Endothelial cell of umbilical vein (primary cell): Measurements from ENCODE around the gene FLT3LG. TPM values are rescaled to one million over a fixed set of nuclear protein-coding genes. Genes with fewer than 3 reads are reported as not detected.
A peak's percentile ranks its signal among the peaks of the same experiment; 100 is the strongest.

ENCODE experiments used
- BruUV-seq: library from RNA; stranded (reverse); fragments of 400-500 nt; replicated peaks from 2 replicates; lab custom pipeline; 2021; lab: Mats Ljungman, UMichigan
- CTCF ChIA-PET: fragments of 300-600, 350-600 bp; sonication (Branson Sonifier 250); formaldehyde crosslinking; loops from one replicate; lab custom pipeline; 2021; ENCODE audit warnings: antibody characterized with exemption, inconsistent platforms; lab: Charles Lee
- POLR2A ChIA-PET: fragments of 300-600, 350-600 bp; sonication (Branson Sonifier 250); formaldehyde crosslinking; loops from one replicate; lab custom pipeline; 2021; ENCODE audit warnings: antibody characterized with exemption, inconsistent platforms; lab: Charles Lee
- DNase-seq: peaks from one replicate; pipeline ENCODE4 v3.0.0-alpha.2; 2011; ENCODE audit warnings: low read depth, low spot score
- FAIRE-seq: peaks from 2 replicates; lab custom pipeline; 2011; peaks lifted over from hg19 to GRCh38; lab: Jason Lieb, UNC
- H2AFZ ChIP-seq: 2 replicates; pipeline ENCODE4 v1.6.0; 2012; ENCODE audit warnings: low read depth, low read length, control low read depth, inconsistent platforms
- H3K27ac ChIP-seq: 2 replicates; pipeline ENCODE4 v1.5.1; 2011; ENCODE audit warnings: low read depth, mild to moderate bottlenecking, control low read depth, low read length, moderate library complexity; ENCODE audit not compliant: insufficient read depth
- H3K27me3 ChIP-seq, 2 experiments: 2 replicates each; pipeline versions ENCODE4 v1.6.0 to v1.6.1; 2011; ENCODE audit warnings: low read length in 2 of 2, mixed read lengths in 1 of 2; ENCODE audit not compliant: control insufficient read depth in 2 of 2, insufficient read depth in 2 of 2
- H3K36me3 ChIP-seq, 2 experiments: 2 replicates in 1 of 2; 3 replicates in 1 of 2; pipeline ENCODE4 v1.5.1; 2011; ENCODE audit warnings: low read length in 2 of 2, mild to moderate bottlenecking in 1 of 2, moderate library complexity in 1 of 2; ENCODE audit not compliant: control insufficient read depth in 2 of 2, insufficient read depth in 2 of 2; ENCODE audit errors: extremely low read depth in 1 of 2
- H3K4me1 ChIP-seq: 3 replicates; pipeline ENCODE4 v1.5.1; 2011; ENCODE audit warnings: mild to moderate bottlenecking, low read length; ENCODE audit not compliant: control insufficient read depth, insufficient read depth; ENCODE audit errors: extremely low read depth
- H3K4me2 ChIP-seq: 2 replicates; pipeline ENCODE4 v1.6.1; 2011; ENCODE audit warnings: low read length, control low read depth, mixed read lengths; ENCODE audit not compliant: insufficient read depth
- H3K4me3 ChIP-seq, 3 experiments: fragments of 200-600 bp in 1 of 3; sonication (generic), shearing (Covaris generic) in 1 of 3; replicated peaks in 1 of 3; 2 replicates each; pipeline ENCODE4 v1.5.1; 2011 to 2016; ENCODE audit warnings: control low read depth in 3 of 3, low read length in 3 of 3, mild to moderate bottlenecking in 2 of 3, inconsistent platforms in 1 of 3, low read depth in 1 of 3, moderate library complexity in 1 of 3; ENCODE audit not compliant: insufficient read depth in 1 of 3
- H3K79me2 ChIP-seq: 2 replicates; pipeline ENCODE4 v1.6.0; 2012; ENCODE audit warnings: low read length, inconsistent platforms; ENCODE audit not compliant: control insufficient read depth, insufficient read depth
- H3K9ac ChIP-seq: replicated peaks from 2 replicates; pipeline ENCODE3; 2011; ENCODE audit warnings: low read length, control low read depth; ENCODE audit not compliant: insufficient read depth; ENCODE audit errors: extremely low read depth
- H3K9me1 ChIP-seq: replicated peaks from 3 replicates; pipeline ENCODE4 v1.6.0; 2011; ENCODE audit warnings: mild to moderate bottlenecking, low read length; ENCODE audit not compliant: control insufficient read depth, insufficient read depth; ENCODE audit errors: extremely low read depth
- H3K9me3 ChIP-seq: replicated peaks from 2 replicates; pipeline ENCODE4 v1.5.1; 2012; ENCODE audit warnings: low read length, inconsistent platforms; ENCODE audit not compliant: control insufficient read depth, insufficient read depth
- H4K20me1 ChIP-seq: replicated peaks from 2 replicates; pipeline ENCODE3; 2011; ENCODE audit warnings: mild to moderate bottlenecking, low read length; ENCODE audit not compliant: control insufficient read depth, insufficient read depth; ENCODE audit errors: extremely low read depth
- CTCF ChIP-seq, 2 donors: IDR thresholded peaks; 1 replicate in 1 of 2; 2 replicates in 1 of 2; pipeline ENCODE4 v1.5.1; 2011; ENCODE audit warnings: low read length in 2 of 2, mild to moderate bottlenecking in 2 of 2, moderate library complexity in 2 of 2, control low read depth in 1 of 2, inconsistent platforms in 1 of 2, low read depth in 1 of 2; ENCODE audit not compliant: insufficient read depth in 1 of 2; ENCODE audit errors: extremely low read depth in 1 of 2
- EZH2 ChIP-seq: IDR thresholded peaks from 2 replicates; pipeline ENCODE4 v1.6.1; 2012; ENCODE audit warnings: borderline replicate concordance, low read depth, mild to moderate bottlenecking, moderate library complexity, low read length, inconsistent platforms; ENCODE audit not compliant: severe bottlenecking
- GATA2 ChIP-seq: IDR thresholded peaks from 2 replicates; pipeline ENCODE4 v1.7.0; 2011; ENCODE audit warnings: low read depth, mild to moderate bottlenecking, moderate library complexity, mixed read lengths, low read length; ENCODE audit not compliant: insufficient read length, insufficient read depth
- JUN ChIP-seq: IDR thresholded peaks from 2 replicates; pipeline ENCODE4 v1.6.1; 2011; ENCODE audit warnings: borderline replicate concordance, low read depth; ENCODE audit not compliant: insufficient read length, insufficient read depth
- MYC ChIP-seq: IDR thresholded peaks from one replicate; pipeline ENCODE4 v1.6.1; 2011; ENCODE audit warnings: mild to moderate bottlenecking, low read depth, low read length
- POLR2A ChIP-seq: IDR thresholded peaks from 2 replicates; pipeline ENCODE4 v1.6.1; 2012; ENCODE audit warnings: low read depth, mild to moderate bottlenecking, control low read depth, low read length
- POLR2AphosphoS5 ChIP-seq: IDR thresholded peaks from 2 replicates; pipeline ENCODE4 v1.6.1; 2012; ENCODE audit warnings: low read depth, mild to moderate bottlenecking, control low read depth, low read length, moderate library complexity; ENCODE audit not compliant: insufficient read depth
- dilution Hi-C: fragments of 300-500 bp; cut with MboI; formaldehyde crosslinking; loops from one replicate; pipeline ENCODE4 v1.15.0; 2019; ENCODE audit warnings: low sequenced_read_pairs; ENCODE audit not compliant: extremely low pct_ligation_motif_present
- intact Hi-C: fragments of 100-400 bp; cut with micrococcal nuclease; formaldehyde crosslinking; loops from one replicate; pipeline ENCODE4 v1.10.0; 2022
- polyA plus RNA-seq, 4 experiments: library from polyadenylated mRNA; depleted of rRNA in 3 of 4; stranded (reverse) in 3 of 4; unstranded in 1 of 4; fragments of >200 nt; gene quantifications; 2 replicates each; pipeline versions ENCODE4 v1.2.1 to v1.2.3, GENCODE V29; 2011 to 2012; ENCODE audit warnings: missing spikeins in 1 of 4
- total RNA-seq: library from RNA; stranded (reverse); gene quantifications from 2 replicates; pipeline ENCODE4 v1.2.3, GENCODE V29; 2021
- TF ChIP-seq, protein P1 (sequence below): IDR thresholded peaks from 2 replicates; pipeline ENCODE4 v1.6.1; 2011; ENCODE audit not compliant: insufficient read depth, insufficient read length

The FLT3LG gene
- total and polyA plus RNA-seq, 2 donors (not counting 3 experiments of a cell fraction or from before 2014, with no cell fraction given) = 5.0 to 5.7 TPM

GRCh38 chr19:49514151-49514550 is 40.1 kb downstream of the FLT3LG start:
- Histone ChIP-seq H3K9ac (no peak overlapping the region), H3K27ac (no peak overlapping the region), H3K4me2 (no peak overlapping the region), H2AFZ (no peak overlapping the region), H3K4me3 (no peak overlapping the region), H3K36me3 (peaks cover 0 to 1% of the 10 kb centered on the region in 2 experiments), H3K79me2 (no peaks in the 10 kb centered on the region), H4K20me1 (no peaks in the 10 kb centered on the region), H3K9me1 (no peaks in the 10 kb centered on the region), H3K27me3 (no peaks in the 10 kb centered on the region), H3K9me3 (no peaks in the 10 kb centered on the region), H3K4me1 (peaks cover 15% of the 10 kb centered on the region)
- FAIRE-seq (no peak), DNase-seq (no peak)
- dilution Hi-C loops = no loop called here
- no TSS peak for BruUV-seq
- TF ChIP-seq POLR2AphosphoS5 = no peak
- no peak for TF ChIP-seq CTCF (IDR thresholded peaks at IDR 0.05; ENCODE audit: extremely low read depth in 1 of 2, insufficient read depth in 1 of 2, low read depth in 1 of 2, low read length in 2 of 2)
- no peak for TF ChIP-seq JUN
- TF ChIP-seq MYC = no peak
- intact Hi-C loops = no loop called here
- ChIA-PET CTCF (interaction anchor here (1.6 to 2.3 kb wide), 2 partner anchors 14 to 33 kb away, joined by 4 to 22 read pairs; partner anchors contain the start of gene RCN3), POLR2A (no interaction called here)

DNA sequence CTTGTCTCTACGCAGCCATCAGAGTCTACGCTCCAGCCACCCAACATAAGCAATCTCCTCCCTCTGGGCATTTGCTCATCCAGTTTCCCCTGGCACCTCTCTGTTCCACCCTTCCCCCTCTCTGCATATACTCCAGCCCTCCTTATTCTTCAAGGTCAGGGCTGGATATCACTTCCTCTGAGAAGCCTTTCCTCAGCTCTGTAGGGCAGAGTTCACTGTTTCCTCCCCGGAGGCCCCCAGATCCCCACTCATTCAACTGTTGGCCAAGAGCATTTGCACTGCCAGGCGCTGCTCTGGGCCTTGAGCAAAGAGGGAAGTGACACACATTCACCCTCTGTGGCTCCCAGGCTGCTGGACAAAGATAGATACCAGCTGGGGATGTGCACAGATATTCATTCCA is 41.8 kb downstream of the FLT3LG start:
- ChIA-PET POLR2A (interaction anchor here (1.8 kb wide), 1 partner anchor 12 kb away, joined by 5 read pairs; the partner anchor contains the start of gene RCN3), CTCF (interaction anchor here (1.8 kb wide), 1 partner anchor 31 kb away, joined by 10 read pairs; no protein-coding TSS in a partner anchor)
- no TSS peak for BruUV-seq

More for the DNA sequence above, 41.8 kb downstream of the FLT3LG start:
- Histone ChIP-seq H3K36me3 (peaks cover 0 to 2% of the 10 kb centered on the region in 2 experiments), H3K4me1 (peaks cover 15% of the 10 kb centered on the region), H4K20me1 (no peaks in the 10 kb centered on the region), H3K27me3 (no peaks in the 10 kb centered on the region), H2AFZ (no peak overlapping the region), H3K79me2 (no peaks in the 10 kb centered on the region), H3K9me3 (no peaks in the 10 kb centered on the region), H3K9ac (no peak overlapping the region), H3K4me2 (no peak overlapping the region), H3K4me3 (no peak overlapping the region), H3K27ac (no peak overlapping the region), H3K9me1 (no peaks in the 10 kb centered on the region)
- TF ChIP-seq POLR2A = no peak
- TF ChIP-seq, protein P1, sequence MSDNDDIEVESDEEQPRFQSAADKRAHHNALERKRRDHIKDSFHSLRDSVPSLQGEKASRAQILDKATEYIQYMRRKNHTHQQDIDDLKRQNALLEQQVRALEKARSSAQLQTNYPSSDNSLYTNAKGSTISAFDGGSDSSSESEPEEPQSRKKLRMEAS = no peak
- no peak for TF ChIP-seq EZH2
- TF ChIP-seq GATA2 = no peak
- no peak for TF ChIP-seq MYC
- TF ChIP-seq POLR2AphosphoS5 = no peak
- TF ChIP-seq JUN = no peak
- no peak for TF ChIP-seq CTCF (IDR thresholded peaks at IDR 0.05; ENCODE audit: extremely low read depth in 1 of 2, insufficient read depth in 1 of 2, low read depth in 1 of 2, low read length in 2 of 2)
- DNase-seq = peak; percentile 50
- no peak for FAIRE-seq
- dilution Hi-C loops (no loop called here), intact Hi-C loops (no loop called here)
